HG03378 (cell line): ENCODE data around the gene ADCYAP1R1.

ENCODE experiments used
- ATAC-seq: cut with Tn5 transposase; IDR thresholded peaks from one replicate; pipeline ENCODE4 v1.9.1; 2021; ENCODE audit warnings: mild to moderate bottlenecking, moderate library complexity; ENCODE audit not compliant: unreplicated experiment

The ADCYAP1R1 gene

DNA sequence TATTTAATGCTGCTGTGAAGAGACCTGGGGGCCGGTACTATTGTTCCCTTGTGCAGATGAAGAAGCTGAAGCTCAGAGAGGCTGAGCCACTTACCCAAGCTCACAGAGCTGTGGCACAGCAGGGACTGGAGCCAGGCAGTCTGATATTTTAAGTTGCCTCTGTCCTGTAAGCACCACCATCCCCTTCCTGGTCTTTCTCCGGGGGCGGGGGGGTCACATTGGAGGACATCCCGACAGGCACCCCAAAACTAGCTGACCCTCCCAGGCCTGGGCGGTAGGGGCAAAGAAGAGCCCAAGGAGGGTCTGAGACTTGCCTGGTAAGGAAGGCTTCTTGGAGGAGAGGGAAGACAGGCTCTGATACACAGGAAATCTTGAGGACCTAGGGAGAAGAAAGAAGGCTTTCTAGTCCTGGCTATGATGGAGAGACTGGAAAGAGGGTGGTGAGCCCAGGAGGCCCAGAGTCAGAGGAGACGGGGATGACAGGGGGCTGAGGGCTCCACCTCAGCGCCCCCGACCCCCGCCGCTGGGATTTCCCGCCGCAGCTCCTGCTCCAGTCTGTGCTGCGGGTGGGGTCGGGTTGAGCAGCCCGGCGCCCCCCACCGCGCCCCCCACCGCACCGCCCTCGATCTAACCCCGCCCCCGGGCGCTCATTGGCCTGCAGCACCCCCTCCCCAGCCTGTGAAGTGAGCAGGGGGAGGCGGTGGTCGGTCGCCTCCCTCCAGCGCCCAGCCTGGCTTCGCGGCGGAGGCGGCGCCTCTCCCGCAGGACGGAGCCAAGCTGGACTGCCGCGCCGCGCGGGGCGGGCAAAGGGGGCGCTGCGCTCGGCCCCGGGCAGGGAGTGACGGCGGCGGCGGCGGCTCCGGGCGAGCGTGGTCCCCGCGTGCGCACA lies at the start of gene ADCYAP1R1:
TSS of gene ADCYAP1R1 (plus strand) at position 711 of the 889 bp plus-strand sequence. CDS start 10,957 bp downstream, outside the sequence.
- no peak for ATAC-seq

DNA sequence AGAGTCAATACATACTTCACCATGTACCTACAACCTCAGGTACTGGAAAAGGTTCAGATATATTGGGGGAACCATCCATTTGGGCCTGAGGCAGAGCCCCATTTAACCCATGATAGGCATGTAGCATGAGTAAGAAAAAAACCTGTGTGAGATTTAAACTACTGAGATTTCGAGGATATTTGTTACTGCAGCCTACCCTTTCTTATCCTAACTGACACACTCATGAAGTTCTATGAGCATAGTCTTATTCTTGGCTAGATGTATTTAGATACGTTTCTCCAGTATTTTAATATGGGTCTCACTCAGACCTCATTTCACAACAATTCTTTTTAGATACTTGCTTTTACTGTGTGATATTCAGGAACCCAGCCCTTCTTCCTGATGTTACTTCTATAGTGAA lies 49.0 kb upstream of the ADCYAP1R1 start:
- no peak for ATAC-seq

DNA sequence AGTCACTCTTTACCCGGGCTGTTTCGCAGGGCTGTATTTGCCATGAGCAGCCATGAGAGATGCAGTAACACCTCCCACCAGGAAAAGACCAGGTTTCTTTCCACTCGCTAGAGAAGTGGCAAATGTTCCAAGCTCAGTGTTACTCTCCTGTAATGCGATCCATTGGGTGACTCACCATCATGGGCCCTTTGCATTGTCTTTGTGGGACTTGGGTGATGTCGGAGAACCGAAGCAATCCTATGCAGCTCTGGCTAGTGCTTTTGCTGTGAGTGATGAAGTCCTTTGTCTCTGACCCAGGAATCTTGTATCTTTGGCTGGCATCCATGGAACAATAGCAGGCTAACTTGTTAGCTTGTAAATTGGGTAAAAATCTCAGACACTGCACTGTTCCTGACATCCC lies 48.4 kb upstream of the ADCYAP1R1 start:
- no peak for ATAC-seq

DNA sequence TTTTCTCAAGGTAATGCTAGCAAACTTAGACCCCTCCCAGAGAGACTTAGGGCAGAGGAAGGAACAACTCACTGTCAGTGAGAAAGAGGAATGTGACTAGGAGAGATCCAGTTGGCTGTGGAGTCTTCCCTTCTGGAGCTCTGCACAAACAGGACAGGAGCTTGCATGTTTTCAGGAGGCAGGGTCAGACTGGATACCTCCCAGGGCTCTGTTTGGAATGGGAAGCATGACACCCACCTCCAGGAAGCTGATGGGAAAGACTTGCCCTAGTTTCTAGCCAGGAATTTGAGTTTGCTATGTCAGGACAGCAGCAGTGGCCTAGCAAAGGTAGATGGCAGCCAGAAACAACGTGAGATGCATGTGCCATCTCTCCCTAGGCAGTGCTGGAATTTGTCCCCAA lies 47.7 kb upstream of the ADCYAP1R1 start:
- ATAC-seq, result no peak

DNA sequence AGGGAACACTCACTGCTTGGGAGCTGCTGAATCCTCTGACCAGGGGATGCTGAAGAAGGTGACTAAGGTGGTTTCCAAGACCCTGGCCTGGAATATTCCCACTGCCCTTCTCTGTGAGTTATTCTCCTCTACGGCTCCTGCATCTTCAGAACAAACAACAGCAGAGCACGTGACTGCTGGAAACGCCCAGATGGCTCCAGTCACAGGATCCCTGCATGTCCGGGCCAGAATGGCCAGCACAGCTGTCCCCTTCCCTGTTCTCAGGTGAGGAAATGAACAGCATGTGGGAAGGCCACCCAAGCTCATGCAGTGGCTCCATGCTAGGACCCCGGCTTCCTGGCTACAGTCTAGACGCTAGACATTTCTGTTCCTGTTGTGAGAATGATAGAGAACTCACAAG lies 45.3 kb upstream of the ADCYAP1R1 start:
- no peak for ATAC-seq

DNA sequence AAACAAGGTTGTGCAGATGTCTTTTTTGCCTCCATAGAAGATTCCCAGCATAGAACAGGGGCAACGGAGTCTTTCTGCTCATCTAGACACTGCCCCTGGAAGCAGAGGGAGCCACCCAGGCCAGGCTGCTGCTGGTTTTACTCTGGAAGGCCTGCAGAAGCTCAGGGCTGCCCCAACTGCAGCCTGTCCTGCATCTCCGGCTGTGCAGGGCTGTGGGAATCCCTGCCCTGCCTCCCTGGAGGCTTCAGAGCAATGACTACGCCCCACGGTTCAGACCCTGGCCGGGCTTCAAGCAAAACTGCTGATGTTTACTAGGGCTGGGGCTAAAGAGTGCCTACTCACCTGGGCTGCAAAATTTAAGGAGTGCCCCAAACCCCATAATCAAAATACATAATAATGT lies 44.5 kb upstream of the ADCYAP1R1 start:
- no peak for ATAC-seq

DNA sequence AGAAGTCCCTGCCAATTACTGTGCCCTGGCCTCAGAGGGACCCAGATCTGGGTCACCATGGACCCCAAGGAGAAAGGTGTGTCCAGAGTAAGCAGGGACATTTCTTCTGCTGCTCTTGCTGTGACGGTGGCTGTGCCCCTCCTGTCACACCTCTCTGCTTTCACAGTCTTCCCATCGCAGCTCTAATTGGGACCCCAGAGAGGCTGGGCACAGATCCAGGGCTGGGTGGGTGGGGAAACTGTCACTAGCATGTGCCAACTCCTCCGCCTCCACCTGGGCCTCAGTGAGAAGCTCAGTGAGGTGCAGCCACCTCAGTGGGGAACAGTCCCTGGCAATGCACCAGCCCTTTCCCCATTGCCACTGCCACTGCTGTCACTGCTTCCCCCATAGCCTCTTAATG lies 37.3 kb upstream of the ADCYAP1R1 start:
- ATAC-seq, result no peak

DNA sequence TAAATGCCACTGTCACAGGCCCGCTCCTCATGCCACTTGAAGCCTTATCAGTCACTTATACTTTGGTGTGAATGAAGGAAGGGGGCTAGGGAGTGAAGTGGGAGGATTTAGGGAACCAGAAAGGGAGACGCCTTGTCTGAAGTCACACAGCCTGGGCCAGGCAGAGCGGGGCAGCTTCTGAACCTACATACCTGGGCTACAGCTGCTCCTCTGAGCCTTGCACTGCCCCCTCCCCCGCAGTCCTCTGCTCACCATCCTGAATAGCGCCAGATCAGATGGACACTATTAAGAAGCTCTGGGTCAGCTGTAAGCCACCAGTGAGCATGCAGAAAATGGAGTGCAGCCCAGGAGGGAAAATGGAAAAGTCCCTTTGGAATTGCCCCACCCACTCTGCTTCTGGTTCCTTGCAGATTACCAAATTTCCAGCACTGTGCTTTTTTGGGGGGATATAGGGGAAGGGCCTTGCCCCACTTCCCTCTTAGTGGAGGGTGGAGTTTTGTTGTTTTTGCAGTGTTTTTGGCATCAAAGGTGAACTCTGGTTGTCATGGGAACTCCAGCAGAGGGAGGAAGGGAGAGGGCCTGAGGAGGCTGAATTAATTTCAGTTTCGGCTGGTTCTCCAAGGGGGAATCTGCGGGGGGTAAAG lies 35.0 kb upstream of the ADCYAP1R1 start:
- no peak for ATAC-seq

DNA sequence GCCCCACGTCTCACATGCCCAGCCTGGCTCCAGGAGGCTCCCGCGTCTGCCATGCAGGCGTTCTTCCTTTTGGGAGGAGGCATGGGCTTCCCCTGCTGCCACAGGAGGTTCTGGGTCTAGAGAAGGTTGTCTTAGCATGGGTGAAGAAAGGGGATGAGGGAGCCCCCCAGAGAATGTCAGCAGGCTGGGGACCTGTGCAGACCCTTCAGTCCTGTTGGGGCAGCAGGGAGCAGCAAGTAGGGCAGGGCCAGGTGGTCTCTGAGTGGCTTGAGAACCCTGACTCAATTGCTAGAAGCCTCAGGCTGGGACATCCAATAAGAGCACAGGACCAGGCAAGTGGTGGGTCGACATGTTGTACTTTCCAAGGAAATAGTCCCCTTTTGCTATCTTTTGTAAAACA lies 34.4 kb upstream of the ADCYAP1R1 start:
- ATAC-seq, result no peak

DNA sequence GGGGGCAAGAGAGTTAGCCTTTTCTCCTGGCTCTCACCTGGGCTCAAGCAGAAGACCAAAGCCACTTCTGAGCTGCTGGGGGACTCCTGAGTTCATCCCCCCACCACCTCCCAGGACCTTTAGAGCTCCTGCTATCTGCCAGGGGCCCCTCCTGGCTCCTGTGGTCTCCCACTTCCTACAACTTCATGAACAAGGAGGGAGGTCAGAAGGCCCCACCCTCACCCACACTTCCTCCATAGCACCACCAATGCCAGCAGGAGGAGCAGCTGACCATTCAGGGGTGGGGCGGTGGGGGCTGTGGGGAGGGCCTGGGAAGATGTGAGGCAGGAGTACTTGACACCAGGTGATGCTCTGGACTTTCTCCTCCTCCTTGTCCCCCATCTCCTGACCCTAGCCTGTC lies 32.6 kb upstream of the ADCYAP1R1 start:
- no peak for ATAC-seq

DNA sequence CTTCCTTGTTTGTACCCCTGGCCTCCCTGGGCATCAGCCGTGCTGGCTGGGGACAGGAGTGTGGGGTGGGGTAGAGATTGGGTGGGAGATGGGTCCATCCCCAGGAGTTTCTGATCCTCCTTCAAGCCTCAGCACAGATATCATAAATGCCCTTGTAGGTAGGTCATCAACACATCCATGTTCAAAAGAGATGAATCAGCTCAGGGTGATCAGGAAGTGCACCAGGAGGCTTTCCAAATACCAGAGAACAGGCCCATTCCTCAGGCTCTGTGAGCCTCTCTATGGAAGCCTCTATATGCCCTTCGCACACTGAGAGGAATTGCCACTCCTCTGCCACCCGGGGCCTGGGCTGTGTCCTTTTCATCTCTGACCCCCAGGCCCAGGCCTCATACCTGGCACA lies 31.9 kb upstream of the ADCYAP1R1 start:
- no peak for ATAC-seq

DNA sequence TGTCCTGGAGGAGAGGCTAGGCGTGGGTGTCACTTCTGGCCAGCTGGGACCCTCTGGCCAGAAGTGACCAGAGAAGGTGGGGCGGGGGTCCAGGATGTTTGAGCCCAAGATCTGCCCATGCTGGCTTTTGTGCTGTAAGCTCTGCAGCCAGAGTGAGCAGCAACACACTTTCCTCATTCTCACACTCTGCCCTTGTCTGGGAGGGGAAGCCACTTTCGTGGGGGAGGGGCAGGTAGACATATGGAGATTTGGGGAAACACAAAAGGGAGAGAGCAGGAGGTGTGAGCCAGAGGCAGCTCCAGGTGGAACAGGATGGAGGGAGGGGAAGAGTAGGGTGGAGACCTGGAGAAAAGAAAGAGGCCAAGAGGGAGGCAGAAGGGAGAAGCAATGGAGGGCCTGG lies 31.5 kb upstream of the ADCYAP1R1 start:
- ATAC-seq, result no peak

DNA sequence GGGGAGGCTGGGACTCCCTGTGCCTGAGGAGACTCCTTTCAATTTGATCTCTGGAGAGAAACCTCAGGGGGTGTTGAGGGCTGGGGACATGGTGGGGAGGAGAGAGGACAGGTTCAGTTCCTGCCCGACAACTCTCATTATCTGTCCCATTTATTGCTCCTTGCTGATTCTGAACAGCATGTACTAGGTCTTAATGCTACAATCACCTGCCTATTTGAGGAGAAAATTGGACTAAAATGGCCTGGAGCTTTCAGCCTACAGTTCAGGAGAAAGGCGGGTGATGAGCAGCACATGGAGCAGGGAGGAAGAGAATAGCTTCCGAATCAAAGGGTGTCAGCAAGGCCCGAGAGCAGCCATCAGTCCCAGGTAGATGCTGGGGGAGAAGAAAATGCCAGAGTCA lies 30.0 kb upstream of the ADCYAP1R1 start:
- no peak for ATAC-seq

DNA sequence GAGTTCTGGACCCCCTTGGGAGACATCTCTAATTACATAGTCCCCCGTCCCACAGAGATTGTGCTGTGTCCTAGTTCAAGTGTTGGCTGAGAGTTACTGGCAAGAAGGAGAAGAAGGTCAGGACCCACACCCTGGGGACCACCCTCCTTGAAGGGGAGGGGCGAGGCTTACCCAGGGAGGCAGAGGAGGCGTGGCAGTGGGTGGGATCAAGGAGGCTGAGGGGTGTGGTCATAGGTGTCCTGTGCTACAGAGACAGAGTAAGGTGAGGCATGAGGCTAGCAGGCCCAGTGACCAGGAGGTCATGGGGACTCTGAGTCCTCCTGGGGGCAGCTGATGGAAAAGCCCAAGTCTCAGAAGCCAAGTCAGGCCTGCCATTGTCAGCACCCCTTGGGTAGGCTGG lies 29.4 kb upstream of the ADCYAP1R1 start:
- ATAC-seq, result no peak

DNA sequence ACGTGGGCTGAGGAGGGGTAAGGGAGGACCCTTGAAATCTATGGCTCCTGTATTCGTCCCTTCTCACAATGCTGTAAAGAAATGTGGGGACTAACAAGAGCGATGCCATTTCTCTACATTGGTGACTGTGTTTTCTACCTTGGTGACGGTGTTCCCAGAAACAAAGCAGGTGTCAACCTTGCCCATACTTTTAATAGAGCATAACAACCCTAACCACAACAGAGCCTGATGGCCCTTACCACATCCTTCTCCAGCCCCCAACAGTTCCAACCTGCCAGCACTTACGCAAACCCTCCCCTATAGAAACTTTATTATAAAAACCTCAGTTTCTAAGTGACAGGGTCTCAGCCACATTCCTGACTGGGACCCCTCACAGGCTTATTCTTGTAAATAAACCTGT lies 28.2 kb upstream of the ADCYAP1R1 start:
- ATAC-seq, result no peak

DNA sequence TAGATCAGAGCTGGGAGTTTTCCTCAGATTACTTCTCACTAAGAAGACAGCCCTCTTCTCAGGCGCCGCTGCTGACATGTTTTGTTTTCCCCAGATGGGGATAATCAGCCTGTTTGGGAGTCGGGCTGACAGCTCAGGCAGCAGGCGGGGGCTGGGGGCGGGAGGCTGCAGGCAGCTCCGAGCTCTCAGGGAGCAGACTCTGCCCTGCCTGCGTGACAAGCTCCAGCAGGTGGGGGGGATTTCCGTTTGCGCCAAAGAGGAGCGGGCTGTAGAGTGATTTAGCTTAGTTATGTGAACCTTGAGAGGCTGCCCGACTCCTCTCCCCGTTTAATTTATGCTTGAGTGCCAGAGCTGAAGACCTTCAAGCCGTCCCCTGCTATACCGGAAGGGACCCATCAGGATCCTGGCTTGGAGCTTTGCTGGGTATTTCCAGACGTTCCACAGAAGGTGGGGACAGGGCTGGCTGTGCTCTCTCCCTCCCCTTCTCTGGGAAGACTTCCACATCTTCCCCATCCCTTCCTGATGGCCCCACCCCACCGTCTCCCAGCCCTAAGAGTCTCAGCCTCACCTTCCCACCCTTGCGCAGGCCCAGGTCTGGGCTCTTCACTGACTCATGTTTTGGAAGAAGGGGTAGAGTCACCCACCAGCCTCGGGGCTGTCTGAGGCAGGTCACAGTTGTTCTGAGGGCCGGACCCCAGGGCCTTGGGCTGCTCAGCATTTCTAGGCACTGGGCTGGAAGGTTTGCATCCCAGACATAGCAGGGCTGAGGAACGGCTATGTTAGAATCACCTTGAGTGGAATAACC lies 24.7 kb upstream of the ADCYAP1R1 start:
- ATAC-seq, result no peak

DNA sequence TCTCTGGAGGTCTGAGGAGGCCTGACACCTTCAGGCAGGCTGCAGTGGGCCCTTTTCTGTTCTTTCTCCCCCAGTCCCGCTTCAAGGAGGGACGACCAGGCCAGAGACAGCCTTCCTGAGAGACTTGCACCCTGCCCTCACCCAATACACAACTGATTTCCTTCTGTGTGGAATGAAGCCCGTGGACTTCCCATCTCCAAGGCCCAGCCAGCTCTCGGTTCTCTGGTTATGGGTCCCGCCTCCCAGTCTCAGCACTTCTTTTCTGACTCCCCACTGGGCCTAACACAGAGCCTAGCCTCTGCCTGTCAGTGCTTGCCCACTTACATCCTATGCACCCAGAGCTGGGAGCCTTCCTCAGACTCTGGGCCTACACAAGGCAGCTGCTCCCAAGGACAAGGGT lies 24.1 kb upstream of the ADCYAP1R1 start:
- no peak for ATAC-seq

DNA sequence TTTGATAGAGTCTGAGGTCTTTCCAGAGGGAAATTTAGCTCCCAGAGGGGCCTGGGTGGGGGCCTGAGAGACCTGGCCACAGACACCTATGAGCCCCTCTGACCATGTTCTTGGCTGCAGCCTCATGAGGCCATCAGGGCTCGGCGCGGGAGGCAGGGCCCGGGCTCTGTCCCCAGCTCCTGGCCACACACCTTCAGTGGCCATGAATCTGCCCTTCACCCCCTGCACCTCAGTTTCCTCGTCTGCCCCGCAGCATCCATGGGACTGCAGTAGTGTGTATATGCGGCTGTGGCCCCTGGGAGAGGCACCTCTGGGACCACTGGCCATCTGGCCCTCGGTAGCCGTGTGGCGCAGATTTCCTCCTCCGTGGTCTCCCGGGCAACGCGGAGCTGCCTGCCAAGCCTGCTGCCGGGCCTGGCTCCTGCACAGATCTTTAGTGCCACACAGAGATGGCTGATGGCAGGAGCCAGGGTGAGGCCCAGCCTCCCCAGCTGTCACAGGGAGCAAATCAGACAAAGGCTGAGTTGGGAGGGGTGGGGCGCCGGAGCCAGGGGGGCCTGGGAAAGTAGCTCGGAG lies 23.6 kb upstream of the ADCYAP1R1 start:
- no peak for ATAC-seq

DNA sequence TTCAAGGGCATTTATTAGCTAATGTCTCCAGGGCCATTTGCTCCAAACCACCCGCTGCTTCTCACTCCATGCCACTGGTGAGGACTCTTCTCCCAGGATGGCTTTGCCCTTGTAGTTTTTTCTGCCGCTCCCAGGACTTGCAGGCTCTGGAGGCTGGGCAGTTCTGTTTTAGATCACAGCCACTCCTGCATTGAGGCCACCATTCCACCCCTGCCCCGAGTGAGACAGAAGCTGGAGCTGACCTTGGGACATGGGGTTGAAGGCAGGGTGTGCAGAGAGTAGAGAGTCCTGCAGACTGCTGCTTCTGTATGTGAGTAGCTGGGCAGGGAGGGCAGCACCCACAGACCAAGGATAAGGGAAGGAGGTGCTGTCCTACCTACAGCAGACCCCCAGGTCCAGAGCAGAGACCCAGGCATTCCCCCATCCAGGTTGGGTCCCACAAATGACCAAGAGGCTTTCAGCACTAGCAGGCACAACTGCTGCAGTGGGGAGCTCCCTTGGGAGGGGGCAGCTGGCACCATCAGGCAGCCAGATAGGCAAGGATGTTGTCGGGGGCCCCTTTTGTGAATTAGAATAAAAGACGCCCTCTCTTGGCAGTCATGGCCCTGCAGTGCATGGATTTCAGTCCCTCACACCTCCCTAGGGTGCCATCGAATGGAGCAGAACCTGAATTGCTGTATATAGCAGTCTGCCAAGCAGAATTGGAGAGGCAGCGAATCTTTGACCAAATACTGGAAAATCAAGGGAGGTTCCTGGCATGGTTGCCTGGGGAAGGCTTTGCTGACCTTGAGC lies 22.7 kb upstream of the ADCYAP1R1 start:
- ATAC-seq, result no peak

DNA sequence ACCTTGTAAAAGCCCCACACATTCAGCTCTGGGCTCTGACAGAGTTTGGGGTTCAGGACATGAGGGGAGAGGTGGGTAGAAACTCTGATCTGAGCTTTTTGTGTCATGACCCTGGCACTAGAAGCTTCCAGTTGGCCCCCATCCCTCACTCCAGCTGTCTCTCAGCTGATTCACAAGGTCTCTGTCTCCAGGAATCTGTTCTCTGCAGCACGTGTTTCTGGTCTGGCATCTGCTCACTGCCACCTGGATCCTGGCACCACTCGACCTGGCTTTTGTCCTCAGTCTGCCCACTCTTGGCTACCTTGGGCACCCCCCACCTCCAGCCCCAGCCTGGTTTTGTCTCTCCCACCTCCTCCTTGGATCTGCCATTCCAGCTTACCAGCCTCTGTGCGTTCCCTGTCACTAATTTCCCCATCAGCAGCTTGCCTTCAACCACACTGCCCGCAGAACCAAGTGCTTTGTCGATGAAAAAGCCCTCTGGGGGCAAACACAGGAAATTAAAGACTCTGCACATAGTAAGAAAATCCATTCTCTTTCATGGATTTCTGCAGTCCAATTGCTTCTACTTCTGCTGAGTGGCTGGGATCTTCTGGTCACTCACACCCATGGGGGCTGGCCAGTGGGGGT lies 18.3 kb upstream of the ADCYAP1R1 start:
- ATAC-seq, result no peak
